KOPT-K1 (cell line): ENCODE measurements around the gene PHYKPL.

Experiments
- H3K27ac ChIP-seq: fragments of 200-600 bp; sonication (generic); 2 replicates; pipeline ENCODE4 v1.5.1; 2016; ENCODE audit warnings: antibody characterized with exemption, mild to moderate bottlenecking, low read depth, low read length; ENCODE audit not compliant: poor library complexity, severe bottlenecking
- H3K36me3 ChIP-seq: fragments of 200-600 bp; sonication (generic); 2 replicates; pipeline ENCODE4 v1.5.1; 2017; ENCODE audit warnings: antibody characterized with exemption, mild to moderate bottlenecking, low read length, moderate library complexity; ENCODE audit not compliant: insufficient read depth
- H3K9me3 ChIP-seq: fragments of 200-600 bp; sonication (generic); 2 replicates; pipeline ENCODE4 v1.5.1; 2017; ENCODE audit warnings: antibody characterized with exemption, low read length, mild to moderate bottlenecking; ENCODE audit not compliant: insufficient read depth, poor library complexity, severe bottlenecking

PHYKPL gene

GRCh38 chr5:178225174-178225573 lies 7.4 kb downstream of the PHYKPL start:
- Histone ChIP-seq H3K9me3 (no peaks in the 10 kb centered on the region), H3K36me3 (peaks cover 100% of the 10 kb centered on the region), H3K27ac (no peak overlapping the region)

GRCh38 chr5:178224403-178224802 lies 8.2 kb downstream of the PHYKPL start:
- H3K27ac ChIP-seq: no peak overlapping the region
- peaks cover 100% of the 10 kb centered on the region for H3K36me3 ChIP-seq
- H3K9me3 ChIP-seq: no peaks in the 10 kb centered on the region

GRCh38 chr5:178223828-178224335 lies 8.7 kb downstream of the PHYKPL start:
- Histone ChIP-seq H3K9me3 (no peaks in the 10 kb centered on the region), H3K27ac (no peak overlapping the region), H3K36me3 (peaks cover 100% of the 10 kb centered on the region)

- Histone ChIP-seq H3K9me3 (no peaks in the 10 kb centered on the region), H3K36me3 (peaks cover 100% of the 10 kb centered on the region), H3K27ac (no peak overlapping the region)
Observed at GRCh38 chr5:178223196-178223773, 9.3 kb downstream of the PHYKPL start.

GRCh38 chr5:178222292-178222691 lies 10.3 kb downstream of the PHYKPL start:
- no peaks in the 10 kb centered on the region for H3K9me3 ChIP-seq
- peaks cover 97% of the 10 kb centered on the region for H3K36me3 ChIP-seq
- no peak overlapping the region for H3K27ac ChIP-seq

GRCh38 chr5:178221853-178222252 lies 10.7 kb downstream of the PHYKPL start:
- no peak overlapping the region for H3K27ac ChIP-seq
- peaks cover 97% of the 10 kb centered on the region for H3K36me3 ChIP-seq
- no peaks in the 10 kb centered on the region for H3K9me3 ChIP-seq

- Histone ChIP-seq H3K9me3 (no peaks in the 10 kb centered on the region), H3K27ac (no peak overlapping the region), H3K36me3 (peaks cover 97% of the 10 kb centered on the region)
Observed at GRCh38 chr5:178221282-178221681, 11.3 kb downstream of the PHYKPL start.

GRCh38 chr5:178218827-178219226 lies 13.8 kb downstream of the PHYKPL start:
- peaks cover 97% of the 10 kb centered on the region for H3K36me3 ChIP-seq
- H3K27ac ChIP-seq: no peak overlapping the region
- no peaks in the 10 kb centered on the region for H3K9me3 ChIP-seq

GRCh38 chr5:178218237-178218776 lies 14.3 kb downstream of the PHYKPL start:
- no peaks in the 10 kb centered on the region for H3K9me3 ChIP-seq
- H3K36me3 ChIP-seq: peaks cover 97% of the 10 kb centered on the region
- H3K27ac ChIP-seq: no peak overlapping the region

GRCh38 chr5:178216779-178217178 lies 15.8 kb downstream of the PHYKPL start:
- Histone ChIP-seq H3K27ac (no peak overlapping the region), H3K36me3 (peaks cover 97% of the 10 kb centered on the region), H3K9me3 (no peaks in the 10 kb centered on the region)

- no peak overlapping the region for H3K27ac ChIP-seq
- peaks cover 97% of the 10 kb centered on the region for H3K36me3 ChIP-seq
- H3K9me3 ChIP-seq: no peaks in the 10 kb centered on the region
Observed at GRCh38 chr5:178216088-178216534, 16.5 kb downstream of the PHYKPL start.

GRCh38 chr5:178215280-178216002 lies 17.2 kb downstream of the PHYKPL start:
- no peak overlapping the region for H3K27ac ChIP-seq
- H3K9me3 ChIP-seq: no peaks in the 10 kb centered on the region
- H3K36me3 ChIP-seq: peaks cover 97% of the 10 kb centered on the region

GRCh38 chr5:178214160-178214803 lies 18.3 kb downstream of the PHYKPL start:
- no peak overlapping the region for H3K27ac ChIP-seq
- H3K9me3 ChIP-seq: no peaks in the 10 kb centered on the region
- H3K36me3 ChIP-seq: peaks cover 97% of the 10 kb centered on the region

- peaks cover 97% of the 10 kb centered on the region for H3K36me3 ChIP-seq
- no peak overlapping the region for H3K27ac ChIP-seq
- H3K9me3 ChIP-seq: no peaks in the 10 kb centered on the region
Observed at GRCh38 chr5:178213748-178214151, 18.9 kb downstream of the PHYKPL start.

GRCh38 chr5:178213003-178213461 lies 19.6 kb downstream of the PHYKPL start:
- Histone ChIP-seq H3K27ac (no peak overlapping the region), H3K9me3 (no peaks in the 10 kb centered on the region), H3K36me3 (peaks cover 97% of the 10 kb centered on the region)
